IPS-15b (cell line): ENCODE data around the gene CR1.
"Not testable (repeated sequence)": the region's sequence is repeated elsewhere in the genome, so short reads cannot be mapped to it uniquely, and the experiment has no call there.

Experiments used
- H3K27me3 ChIP-seq: one replicate; pipeline ENCODE4 v1.6.1; 2013; ENCODE audit warnings: low read length; ENCODE audit not compliant: control insufficient read depth, insufficient read depth
- H3K36me3 ChIP-seq: one replicate; pipeline ENCODE4 v1.6.1; 2013; ENCODE audit warnings: low read length; ENCODE audit not compliant: control insufficient read depth, insufficient read depth
- H3K4me1 ChIP-seq: one replicate; pipeline ENCODE4 v1.6.1; 2013; ENCODE audit warnings: mild to moderate bottlenecking, low read length; ENCODE audit not compliant: control insufficient read depth, insufficient read depth
- H3K4me3 ChIP-seq: one replicate; pipeline ENCODE4 v1.5.1; 2013; ENCODE audit warnings: low read depth, low read length
- H3K9ac ChIP-seq: one replicate; pipeline ENCODE4 v1.6.1; 2013; ENCODE audit warnings: low read depth, mild to moderate bottlenecking, low read length
- H3K9me3 ChIP-seq: one replicate; pipeline ENCODE4 v1.6.1; 2013; ENCODE audit warnings: mild to moderate bottlenecking, low read length; ENCODE audit not compliant: control insufficient read depth, insufficient read depth

The CR1 gene

GRCh38 chr1:207605444-207606361 lies 109.7 kb downstream of the CR1 start:
- H3K9me3 ChIP-seq: no peaks in the 10 kb centered on the region
- no peaks in the 10 kb centered on the region for H3K36me3 ChIP-seq
- H3K4me3 ChIP-seq: no peak overlapping the region
- H3K4me1 ChIP-seq: peaks cover under 1% of the 10 kb centered on the region
- H3K27me3 ChIP-seq: no peaks in the 10 kb centered on the region
- no peak overlapping the region for H3K9ac ChIP-seq

GRCh38 chr1:207606362-207606755 lies 110.4 kb downstream of the CR1 start:
- no peak overlapping the region for H3K9ac ChIP-seq
- H3K4me3 ChIP-seq: no peak overlapping the region
- no peaks in the 10 kb centered on the region for H3K36me3 ChIP-seq
- no peaks in the 10 kb centered on the region for H3K9me3 ChIP-seq
- no peaks in the 10 kb centered on the region for H3K27me3 ChIP-seq
- H3K4me1 ChIP-seq: no peaks in the 10 kb centered on the region

GRCh38 chr1:207612762-207613161 lies 116.8 kb downstream of the CR1 start:
- Histone ChIP-seq H3K4me1 (no peaks in the 10 kb centered on the region), H3K4me3 (no peak overlapping the region), H3K9ac (no peak overlapping the region), H3K9me3 (peaks cover 7% of the 10 kb centered on the region), H3K27me3 (no peaks in the 10 kb centered on the region), H3K36me3 (no peaks in the 10 kb centered on the region)

- no peaks in the 10 kb centered on the region for H3K27me3 ChIP-seq
- H3K9me3 ChIP-seq: no peaks in the 10 kb centered on the region
- H3K4me3 ChIP-seq: no peak overlapping the region
- no peak overlapping the region for H3K9ac ChIP-seq
- H3K36me3 ChIP-seq: no peaks in the 10 kb centered on the region
- H3K4me1 ChIP-seq: peaks cover 3% of the 10 kb centered on the region
Observed at GRCh38 chr1:207619871-207620542, 124.0 kb downstream of the CR1 start.

GRCh38 chr1:207620543-207620893 lies 124.6 kb downstream of the CR1 start:
- H3K9me3 ChIP-seq: no peaks in the 10 kb centered on the region
- peaks cover 3% of the 10 kb centered on the region for H3K4me1 ChIP-seq
- H3K27me3 ChIP-seq: no peaks in the 10 kb centered on the region

GRCh38 chr1:207625504-207626071 lies 129.6 kb downstream of the CR1 start:
- not testable (repeated sequence) for H3K27me3 ChIP-seq, H3K36me3 ChIP-seq, H3K4me3 ChIP-seq, H3K4me1 ChIP-seq, H3K9ac ChIP-seq, H3K9me3 ChIP-seq

More at GRCh38 chr1:207620543-207620893, 124.6 kb downstream of the CR1 start:
- Histone ChIP-seq H3K4me3 (no peak overlapping the region), H3K9ac (no peak overlapping the region), H3K36me3 (no peaks in the 10 kb centered on the region)

GRCh38 chr1:207626972-207627337 lies 131.0 kb downstream of the CR1 start:
- no peak overlapping the region for H3K4me3 ChIP-seq
- no peaks in the 10 kb centered on the region for H3K9me3 ChIP-seq
- H3K36me3 ChIP-seq: no peaks in the 10 kb centered on the region
- H3K9ac ChIP-seq: no peak overlapping the region
- peaks cover 17% of the 10 kb centered on the region for H3K4me1 ChIP-seq
- no peaks in the 10 kb centered on the region for H3K27me3 ChIP-seq

GRCh38 chr1:207627496-207627895 lies 131.5 kb downstream of the CR1 start:
- Histone ChIP-seq H3K4me3 (no peak overlapping the region), H3K9ac (no peak overlapping the region), H3K36me3 (no peaks in the 10 kb centered on the region), H3K9me3 (no peaks in the 10 kb centered on the region), H3K4me1 (peaks cover 18% of the 10 kb centered on the region), H3K27me3 (no peaks in the 10 kb centered on the region)

GRCh38 chr1:207628776-207629175 lies 132.8 kb downstream of the CR1 start:
- Histone ChIP-seq H3K9me3 (no peaks in the 10 kb centered on the region), H3K4me1 (peaks cover 27% of the 10 kb centered on the region), H3K27me3 (no peaks in the 10 kb centered on the region), H3K9ac (no peak overlapping the region), H3K4me3 (no peak overlapping the region), H3K36me3 (no peaks in the 10 kb centered on the region)

- H3K9me3 ChIP-seq: no peaks in the 10 kb centered on the region
- no peaks in the 10 kb centered on the region for H3K36me3 ChIP-seq
- peaks cover 42% of the 10 kb centered on the region for H3K4me1 ChIP-seq
- no peak overlapping the region for H3K4me3 ChIP-seq
- no peak overlapping the region for H3K9ac ChIP-seq
- no peaks in the 10 kb centered on the region for H3K27me3 ChIP-seq
Observed at GRCh38 chr1:207631137-207631536, 135.2 kb downstream of the CR1 start.

- H3K9ac ChIP-seq: peak overlapping the region; percentile 57
- H3K4me3 ChIP-seq: no peak overlapping the region
- H3K27me3 ChIP-seq: no peaks in the 10 kb centered on the region
- H3K36me3 ChIP-seq: no peaks in the 10 kb centered on the region
- peaks cover 44% of the 10 kb centered on the region for H3K4me1 ChIP-seq
- H3K9me3 ChIP-seq: no peaks in the 10 kb centered on the region
Observed at GRCh38 chr1:207633226-207633625, 137.3 kb downstream of the CR1 start.
